D341Med (cell line): ENCODE data around the gene SPATA21.
"Not testable (repeated sequence)": the region's sequence is repeated elsewhere in the genome, so short reads cannot be mapped to it uniquely, and the experiment has no call there.

Source experiments
- DNase-seq: peaks from one replicate; pipeline ENCODE4 v3.0.0; 2012; ENCODE audit warnings: low spot score

Gene SPATA21

DNA sequence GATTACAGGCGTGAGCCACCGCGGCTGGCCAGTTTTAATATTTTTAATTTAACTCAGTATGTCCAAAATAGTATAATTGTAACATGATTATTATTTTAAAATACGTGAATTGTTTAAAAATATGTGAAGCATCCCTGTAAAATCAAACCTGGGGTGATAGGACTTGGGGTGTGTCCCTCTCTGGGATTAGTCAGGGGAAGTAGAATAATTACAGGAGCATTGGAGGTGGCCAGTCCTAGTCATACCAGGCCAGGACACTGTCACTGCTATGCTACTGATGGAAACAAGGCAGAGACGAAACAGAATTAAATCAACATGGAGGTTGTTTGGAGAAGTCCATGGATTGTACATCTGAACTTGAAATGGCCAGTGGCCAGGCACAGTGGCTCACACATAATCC, 53.3 kb downstream of the SPATA21 start:
- DNase-seq = no peak

DNA sequence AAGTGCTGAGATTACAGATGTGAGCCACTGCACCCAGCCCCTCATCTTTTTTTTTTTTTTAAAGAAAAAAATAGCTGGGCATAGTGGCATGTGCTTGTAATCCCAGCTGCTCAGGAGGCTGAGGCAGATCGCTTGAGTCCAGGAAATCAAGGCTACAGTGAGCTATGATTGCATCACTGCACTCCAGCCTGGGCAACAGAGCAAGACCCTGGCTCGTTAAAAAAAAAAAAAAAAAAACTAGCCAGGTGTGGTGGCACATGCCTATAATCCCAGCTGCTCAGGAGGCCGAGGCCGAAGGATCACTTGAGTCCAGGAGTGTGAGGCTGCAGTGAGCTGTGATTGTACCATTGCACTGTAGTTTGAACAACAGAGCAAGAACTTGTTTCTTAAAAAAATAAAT, 56.4 kb downstream of the SPATA21 start:
- DNase-seq = no peak

DNA sequence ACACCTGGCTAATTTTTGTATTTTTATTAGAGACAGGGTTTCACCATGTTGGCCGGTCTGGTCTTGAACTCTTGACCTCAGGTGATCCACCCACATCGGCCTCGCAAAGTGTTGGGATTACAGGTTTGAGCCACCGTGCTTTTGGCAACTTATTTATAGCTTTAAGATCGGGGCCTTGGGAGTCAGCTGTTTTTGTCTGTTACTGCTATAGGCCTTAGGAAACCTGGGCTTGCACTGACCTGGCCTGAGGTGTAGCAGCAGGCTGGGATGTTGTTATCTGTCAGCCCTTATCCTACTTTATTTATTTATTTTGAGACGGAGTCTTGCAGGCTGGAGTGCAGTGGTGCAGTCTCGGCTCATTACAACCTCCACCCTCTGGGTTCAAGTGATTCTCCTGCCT, 58.8 kb downstream of the SPATA21 start:
- DNase-seq = no peak

DNA sequence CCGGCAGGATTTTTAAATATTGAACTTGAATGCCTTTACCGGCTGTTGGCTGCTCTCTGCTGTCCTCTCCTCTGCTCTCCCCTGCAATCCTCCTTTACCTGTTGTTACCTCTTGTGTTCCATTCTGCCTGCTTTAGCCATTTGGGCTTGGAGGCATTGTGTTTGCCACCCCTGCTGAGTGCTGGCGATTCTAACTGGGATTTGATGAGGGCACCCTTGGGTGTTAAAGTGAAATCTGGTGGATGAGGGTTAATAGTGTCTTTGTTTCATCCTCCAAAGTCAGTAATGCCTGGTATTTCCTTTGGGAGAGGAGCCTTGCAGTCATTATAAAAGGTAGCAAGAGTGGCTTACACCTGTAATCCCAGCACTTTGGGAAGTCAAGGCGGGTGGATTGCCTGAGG, 60.3 kb downstream of the SPATA21 start:
- no peak for DNase-seq

DNA sequence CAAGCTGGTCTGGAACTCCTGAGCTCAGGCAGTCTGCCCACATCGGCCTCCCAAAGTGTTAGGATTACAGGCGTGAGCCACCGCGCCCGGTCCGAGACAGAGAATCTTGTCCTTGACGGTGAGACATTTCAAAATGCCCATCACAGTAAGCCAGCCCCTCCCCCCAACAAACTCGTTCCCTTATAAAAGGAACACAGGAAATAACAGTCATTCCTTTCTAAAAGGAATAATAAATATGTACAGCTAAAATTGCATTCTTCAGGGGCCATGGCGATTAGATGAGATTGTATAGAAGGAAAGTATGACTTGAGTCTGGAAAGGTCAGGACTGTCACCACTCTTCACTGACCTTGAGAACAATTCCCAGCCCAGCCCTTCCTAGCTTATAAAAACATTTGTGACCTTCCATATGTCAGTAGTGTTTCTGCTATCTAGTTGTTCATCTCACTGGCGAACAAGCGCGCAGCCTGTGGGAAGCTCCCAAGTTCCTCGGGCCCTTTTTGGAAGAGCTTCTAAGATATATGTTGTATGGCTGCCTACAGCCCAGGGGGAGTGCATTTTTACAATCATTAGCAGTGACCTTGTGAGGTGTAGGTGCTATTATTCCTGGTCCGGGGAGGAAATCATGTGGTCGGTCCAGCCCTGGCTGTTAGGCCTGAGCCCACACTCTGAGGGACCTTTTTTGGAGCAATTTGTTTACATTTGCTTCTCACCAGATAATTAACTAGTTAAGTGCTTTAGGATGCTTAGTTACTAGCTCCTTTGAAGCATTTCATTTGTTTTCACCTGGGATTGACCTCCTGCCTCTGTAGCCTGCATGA, 61.5 kb downstream of the SPATA21 start:
- DNase-seq = no peak

DNA sequence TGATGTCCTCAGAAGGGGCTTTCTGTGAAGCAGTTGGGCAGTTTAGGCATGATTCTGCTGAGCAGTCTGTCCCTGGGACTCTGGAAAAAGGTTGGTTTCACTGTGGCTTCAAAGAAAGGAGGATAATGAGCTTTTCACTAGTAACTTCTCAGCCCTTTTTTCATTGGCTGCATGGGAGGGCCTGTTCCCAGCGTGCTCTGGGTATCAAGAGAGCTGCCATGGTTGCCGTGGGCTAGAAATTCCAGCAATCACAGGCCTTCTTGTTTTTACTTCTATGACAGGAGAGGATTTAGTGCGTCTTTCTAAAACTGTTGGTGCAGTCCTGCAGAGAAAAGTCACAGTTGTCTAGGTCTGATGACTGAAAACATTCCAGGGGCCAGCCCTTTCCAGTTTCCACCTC, 63.0 kb downstream of the SPATA21 start:
- DNase-seq = no peak

DNA sequence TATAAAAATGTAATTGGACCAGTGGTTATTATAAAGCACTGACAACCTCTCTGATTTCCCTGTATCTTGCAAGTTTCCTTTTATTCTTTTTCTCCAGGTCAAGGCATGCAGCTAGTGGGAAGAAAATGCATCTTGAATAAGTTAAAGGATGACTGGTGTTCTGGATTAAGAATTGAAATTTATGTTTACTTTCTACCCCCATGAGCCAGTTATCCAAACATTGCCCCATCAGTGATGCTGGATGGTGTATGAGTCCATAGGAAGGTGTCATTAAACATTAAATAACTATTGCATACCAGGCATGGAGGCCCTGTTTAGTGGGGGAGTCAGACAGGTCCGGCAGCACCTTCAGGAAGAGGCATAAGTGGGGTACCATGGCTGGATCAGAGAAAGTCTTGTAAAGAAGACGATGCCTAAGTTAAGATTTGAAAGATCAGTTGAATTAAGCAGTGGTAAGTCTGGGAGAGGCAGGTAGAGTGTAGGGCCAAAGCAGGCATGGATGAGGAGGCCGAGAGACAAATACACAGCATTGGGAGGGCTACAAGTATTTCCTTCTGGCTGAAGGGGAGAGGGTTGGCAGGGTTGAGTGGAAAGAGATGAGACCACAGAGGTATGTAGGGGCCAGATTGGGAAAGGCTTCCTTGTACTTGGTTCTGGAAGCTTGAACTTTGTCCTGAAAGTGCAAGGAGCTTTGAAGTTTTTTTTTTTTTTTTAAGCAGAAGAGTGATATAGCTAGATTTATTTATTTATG, 64.5 kb downstream of the SPATA21 start:
- DNase-seq = no peak

DNA sequence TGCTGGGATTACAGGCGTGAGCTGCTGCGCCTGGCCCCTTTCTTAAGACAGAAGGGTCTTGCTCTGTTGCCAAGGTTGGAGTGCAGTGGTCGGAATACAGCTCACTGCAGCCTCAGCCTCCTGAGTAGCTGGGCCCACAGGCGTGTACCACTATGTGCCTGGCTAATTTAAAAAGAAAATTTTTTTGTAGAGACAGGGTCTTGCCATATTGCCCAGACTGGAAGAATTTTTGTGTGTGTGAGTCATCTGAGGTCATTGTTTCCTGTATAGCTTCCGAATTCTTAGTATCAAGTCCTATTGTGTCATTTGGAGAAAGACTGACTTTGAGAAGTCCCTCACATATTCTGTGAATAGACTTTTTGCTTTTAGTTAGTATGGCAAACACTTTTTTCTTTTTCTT, 65.5 kb downstream of the SPATA21 start:
- no peak for DNase-seq

DNA sequence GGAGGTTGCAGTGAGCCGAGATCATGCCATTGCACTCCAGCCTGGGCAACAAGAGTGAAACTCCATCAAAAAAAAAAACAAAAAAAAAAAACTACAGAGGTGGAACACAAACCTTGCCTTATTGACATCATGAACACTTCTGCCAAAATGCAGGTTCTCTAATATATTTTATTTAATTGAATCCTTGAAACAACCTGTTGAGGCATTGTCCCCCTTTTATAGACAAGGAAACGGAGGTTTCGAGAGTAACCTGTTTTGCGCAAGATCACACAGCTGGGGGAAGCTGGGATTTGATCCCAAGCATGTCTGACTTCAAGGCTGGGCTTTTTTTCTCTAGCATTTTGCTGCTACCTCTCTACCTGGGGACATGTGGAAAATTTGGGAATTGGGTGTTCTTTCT, 67.4 kb downstream of the SPATA21 start:
- no peak for DNase-seq

DNA sequence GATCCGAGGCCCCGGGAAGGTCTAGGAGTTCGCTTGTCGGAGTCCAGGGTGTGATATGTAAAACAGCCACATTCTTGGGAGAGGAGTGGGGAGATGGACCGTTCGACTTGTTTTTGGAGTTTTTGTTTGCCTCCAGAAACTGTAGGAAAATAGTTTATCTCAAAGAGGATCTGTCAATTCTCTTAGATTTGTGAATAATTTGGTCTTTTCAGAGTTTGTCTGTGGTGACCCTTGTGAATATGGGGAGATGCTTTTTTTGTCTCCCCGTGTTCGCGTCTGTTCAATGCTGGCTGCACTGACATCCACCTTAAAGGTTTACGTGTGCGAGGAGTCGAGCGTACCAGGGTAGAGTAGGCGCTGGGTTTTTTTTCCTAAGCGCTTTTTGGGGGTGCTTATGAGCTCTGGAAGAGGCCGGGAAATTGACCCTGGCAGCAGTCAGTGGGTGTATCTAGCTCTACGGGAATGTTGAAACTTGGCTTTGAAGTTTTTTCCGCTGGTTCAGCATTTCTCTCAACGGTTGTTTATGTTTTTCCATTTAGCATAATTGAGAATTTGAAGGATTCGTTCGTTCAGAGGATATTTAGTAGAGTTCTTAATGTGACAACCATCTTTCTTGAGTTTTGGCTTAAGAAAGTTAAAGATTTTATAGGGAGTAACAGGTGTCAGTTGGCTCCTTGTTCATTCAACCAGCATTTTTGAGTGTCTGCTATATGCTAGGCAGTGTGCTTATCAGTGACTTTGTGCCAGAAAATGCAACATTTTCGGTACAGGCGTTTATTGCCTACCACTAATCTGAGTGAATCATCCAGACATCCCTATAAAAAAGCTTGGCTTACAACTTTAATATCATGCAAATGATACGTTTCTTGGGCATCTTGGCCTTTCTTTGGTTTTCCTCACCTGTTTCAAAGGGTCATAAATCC, 69.0 kb downstream of the SPATA21 start:
- no peak for DNase-seq

DNA sequence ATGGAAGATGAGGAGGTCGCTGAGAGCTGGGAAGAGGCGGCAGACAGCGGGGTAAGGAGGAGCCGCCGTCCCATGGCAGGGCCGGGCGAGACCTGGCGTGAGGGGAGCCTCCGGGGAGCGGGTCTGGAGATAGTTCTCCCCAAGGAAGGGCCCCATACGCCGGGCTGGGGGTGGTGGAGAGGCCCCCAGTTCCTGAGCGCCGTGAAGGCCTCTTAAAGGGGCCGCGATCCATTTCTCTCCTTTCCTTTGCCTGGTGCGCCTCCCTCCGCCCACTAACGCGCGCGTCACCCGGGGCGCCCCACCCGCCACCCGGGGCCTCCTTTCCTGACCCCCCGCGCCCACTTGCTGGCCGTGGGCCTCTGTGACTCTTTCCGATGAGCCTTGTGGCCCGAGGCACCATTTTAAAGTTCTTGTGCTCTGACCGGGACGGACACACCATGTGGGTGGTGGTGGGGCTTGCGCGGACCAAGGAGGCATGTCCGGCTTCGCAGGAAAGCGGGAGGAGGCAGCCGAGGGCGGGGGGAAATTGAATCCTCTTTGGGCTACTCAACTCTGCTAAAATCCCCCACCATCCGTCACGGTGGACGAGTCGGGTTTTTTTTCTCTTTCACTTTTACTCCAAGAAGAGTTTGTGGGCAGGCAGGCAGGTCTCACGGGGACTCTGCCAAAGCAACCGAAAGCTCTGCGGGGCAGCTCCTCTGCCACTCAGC, 69.8 kb downstream of the SPATA21 start:
- DNase-seq = peak; percentile 86

DNA sequence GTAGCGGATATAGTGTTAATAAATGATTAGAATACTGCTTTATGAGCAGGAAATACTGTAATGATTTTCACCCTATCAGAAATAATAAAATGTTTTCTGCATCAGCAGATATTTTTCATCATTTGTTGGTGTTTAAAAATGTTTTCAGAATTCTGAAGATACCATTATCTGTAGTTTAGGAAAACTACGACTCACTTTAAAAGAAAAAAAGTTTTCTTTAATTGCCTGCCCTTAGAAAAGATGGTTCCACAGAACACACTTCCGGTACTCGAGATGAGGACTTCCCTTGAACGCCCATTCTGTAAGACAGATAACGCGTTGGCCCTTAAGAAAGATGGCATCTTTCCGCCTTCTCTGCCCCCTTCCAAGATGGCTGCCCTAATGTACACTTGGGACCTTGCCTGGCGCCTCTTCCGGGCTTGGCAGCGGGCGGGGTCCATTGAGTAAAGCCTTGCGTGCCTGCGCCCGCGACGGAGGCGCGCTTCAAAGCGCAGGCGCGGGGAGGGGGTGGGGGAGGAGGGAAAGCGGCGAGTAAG, 70.4 kb downstream of the SPATA21 start, which contains the start of gene SZRD1:
TSS of gene SZRD1 (plus strand) at position 521 of the 536 bp plus-strand sequence. CDS start 16 bp downstream, outside the sequence.
- peak; percentile 94 for DNase-seq

DNA sequence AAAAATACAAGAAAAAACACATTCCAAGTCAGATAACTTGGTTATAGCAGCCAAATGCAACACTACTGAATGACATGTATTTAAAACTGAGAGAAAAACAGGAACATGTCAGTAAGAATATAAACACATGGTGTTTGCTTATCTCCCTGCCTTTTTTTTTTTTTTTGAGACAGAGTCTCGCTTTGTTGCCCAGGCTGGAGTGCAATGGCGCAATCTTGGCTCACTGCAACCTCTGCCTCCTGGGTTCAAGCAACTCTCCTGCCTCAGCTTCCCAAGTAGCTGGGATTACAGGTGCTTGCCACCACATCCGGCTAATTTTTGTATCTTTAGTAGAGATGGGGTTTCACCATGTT, 72.1 kb downstream of the SPATA21 start:
- not testable (repeated sequence) for DNase-seq

DNA sequence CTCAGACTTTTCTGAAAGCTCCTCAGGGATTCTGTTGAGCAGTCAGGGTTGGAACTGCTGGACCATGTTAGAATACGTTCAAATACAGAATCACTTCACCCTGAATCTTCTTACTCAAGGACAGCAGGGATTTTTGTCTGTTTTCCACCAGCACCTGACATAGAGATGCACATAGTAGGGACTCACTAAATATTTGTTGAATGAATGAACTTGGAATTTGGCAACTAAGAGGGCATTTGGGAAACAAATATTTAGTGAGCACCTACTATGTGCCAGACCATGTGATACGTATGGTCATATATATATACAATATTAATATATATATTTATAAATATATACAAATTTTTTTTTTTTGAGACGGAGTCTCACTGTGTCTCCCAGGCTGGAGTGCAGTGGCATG, 80.4 kb downstream of the SPATA21 start:
- DNase-seq = no peak

DNA sequence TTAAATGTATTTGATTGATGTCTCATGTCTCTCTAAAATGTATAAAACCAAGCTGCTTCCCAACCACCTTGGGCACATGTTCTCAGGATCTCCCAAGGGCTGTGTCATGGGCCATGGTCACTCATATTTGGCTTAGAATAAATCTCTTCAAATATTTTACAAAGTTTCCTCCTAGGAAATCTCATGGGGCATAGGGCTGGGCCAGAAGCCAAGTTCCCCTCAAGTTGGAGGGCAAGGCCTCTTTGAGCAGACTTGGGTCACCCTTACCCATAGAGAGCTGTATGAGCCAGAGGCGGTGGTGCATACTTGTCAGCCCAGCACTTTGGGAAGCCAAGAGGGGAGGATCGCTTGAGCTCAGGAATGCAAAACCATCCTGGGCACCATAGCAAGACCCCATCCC, 82.6 kb downstream of the SPATA21 start:
- DNase-seq = no peak

DNA sequence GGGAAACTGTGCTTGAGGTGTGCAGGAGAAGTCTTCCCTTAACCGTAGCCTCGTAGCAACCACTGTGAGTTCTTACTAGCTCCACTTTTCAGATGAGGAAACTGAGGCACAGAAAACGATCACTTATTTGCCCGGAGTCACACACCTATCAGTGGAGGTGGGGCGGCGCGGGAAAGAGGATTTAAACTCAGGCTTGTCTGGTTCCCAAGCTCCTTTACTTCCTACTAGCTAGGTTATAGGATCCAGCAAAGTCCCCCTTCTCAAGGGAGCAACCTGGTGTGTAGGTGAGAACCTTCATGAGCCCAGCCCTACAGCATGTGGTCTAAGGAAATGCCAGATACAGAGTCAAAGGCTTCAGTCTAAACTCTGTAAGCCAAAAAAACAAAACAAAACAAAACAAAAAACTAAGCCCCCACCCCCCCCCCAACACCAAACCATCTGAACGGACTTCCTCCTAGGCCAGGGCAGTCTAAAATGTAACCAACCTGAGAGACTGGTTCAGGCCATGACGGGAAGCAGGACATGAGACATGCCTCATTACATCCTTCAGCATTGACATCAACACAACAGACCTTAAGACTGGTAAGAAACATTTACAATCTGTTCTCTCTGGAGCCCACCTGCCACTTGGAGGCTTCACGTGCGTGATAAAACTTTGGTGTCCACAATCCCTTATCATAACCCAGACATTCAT, 84.2 kb downstream of the SPATA21 start:
- DNase-seq = no peak

DNA sequence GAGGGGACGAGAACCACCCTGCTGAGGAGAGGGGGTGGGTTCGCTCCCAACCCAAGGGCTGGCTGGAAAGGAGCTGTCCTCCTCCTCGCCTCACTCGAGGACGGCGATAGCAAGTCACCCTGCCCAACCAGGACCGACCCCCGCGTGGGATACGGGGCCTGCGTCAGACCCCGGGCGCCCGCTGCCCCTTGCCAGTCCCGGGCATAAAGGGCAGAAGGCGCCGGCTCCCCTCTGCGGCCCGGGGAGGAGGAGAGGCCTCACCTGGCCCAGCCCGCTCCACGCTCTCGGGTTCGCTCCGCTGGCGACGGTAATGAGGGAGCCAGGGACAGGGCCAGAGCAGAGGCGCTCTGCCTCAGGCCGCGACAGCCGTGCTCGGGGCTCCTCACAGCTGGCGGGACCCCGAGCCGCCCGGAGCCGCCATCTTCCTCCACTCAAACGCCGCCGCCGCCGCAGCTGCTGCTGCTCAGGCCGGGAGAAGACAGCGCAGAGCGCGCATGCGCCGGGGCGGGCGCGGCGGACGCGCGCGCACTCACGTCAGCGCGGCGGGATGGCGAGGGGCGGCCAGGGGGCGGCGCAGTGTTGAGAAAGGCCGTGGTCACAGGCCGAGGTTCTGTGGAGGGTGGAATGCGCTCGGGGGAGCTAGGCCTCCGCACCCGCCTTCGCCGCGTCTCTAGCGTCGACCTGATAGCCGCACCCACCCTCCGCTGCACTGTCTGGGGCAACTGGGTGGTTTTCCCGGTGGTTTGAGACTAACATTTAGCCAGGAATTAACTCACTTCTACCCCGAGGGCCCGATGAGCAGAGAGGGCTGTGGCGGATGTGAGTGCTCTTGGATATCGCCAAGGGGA, 85.0 kb downstream of the SPATA21 start, which contains the start of gene FBXO42:
TSS of gene FBXO42 (minus strand) at position 487 of the 848 bp plus-strand sequence. CDS start 37,062 bp downstream, outside the sequence.
- peak; percentile 97 for DNase-seq

DNA sequence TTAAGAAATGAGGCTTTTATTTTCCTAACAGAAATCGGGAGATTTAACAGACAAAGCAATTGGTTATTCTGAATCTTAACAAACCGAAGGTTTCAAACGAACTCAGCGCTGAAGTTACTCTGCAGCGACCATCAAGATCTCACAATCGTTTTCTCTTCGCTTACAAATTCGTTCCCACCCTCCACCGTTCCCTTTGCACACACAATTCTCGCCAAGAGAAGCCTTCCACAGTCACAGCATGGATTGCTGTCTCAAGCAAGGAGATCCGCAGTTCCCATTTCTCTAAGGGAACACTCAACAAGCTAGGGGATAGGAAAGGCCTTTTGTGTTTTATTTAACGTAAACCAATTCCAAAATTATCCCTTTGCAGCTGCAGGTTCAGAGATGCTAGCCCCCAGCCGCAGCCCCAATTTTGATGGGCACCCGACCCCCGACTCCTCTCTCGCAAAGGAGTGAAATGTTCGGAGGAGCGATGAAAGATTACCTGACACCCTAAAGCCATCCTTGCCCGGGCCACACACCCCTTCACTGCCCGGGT, 85.7 kb downstream of the SPATA21 start:
- no peak for DNase-seq

DNA sequence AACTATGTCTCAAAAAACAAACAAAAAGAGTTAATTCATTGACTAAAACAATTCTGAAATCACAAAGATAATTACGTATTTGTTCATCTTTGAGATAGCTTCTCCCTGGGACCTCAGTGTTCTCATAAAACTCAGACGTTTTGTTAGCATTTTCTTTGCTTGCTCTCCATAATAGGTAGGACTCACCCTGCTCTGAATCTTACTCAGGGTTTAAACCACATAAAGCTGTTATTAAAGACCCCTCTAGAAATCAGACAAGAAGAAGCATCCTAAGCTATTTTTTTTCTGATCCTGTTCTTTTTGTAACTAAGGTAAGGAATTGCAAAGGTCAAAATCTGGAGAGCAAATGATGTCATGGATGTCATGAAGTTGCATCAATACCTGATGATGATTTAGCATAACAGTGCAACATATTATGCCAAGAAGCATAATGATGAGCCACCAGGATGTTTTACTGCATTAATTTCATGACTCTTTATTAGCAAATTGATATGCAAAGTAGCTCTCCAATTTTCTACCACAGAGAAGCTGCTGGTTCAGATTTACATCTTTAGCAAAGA, 87.3 kb downstream of the SPATA21 start:
- DNase-seq = no peak
